Liver (tissue), 9 donors: ENCODE measurements around the gene IL2RA. TPM values are rescaled to one million over a fixed set of nuclear protein-coding genes. Genes with fewer than 3 reads are reported as not detected.

Experiments used
- DNase-seq: peaks from one replicate; pipeline ENCODE4 v3.0.0-alpha.2; 2017; ENCODE audit warnings: low spot score
- H3K27ac ChIP-seq, 2 donors: one replicate each; pipeline ENCODE4 v1.7.0; 2013; ENCODE audit warnings: inconsistent platforms in 2 of 2, low read length in 2 of 2, control low read depth in 1 of 2, low read depth in 1 of 2, mild to moderate bottlenecking in 1 of 2
- H3K27me3 ChIP-seq, 4 donors: one replicate each; pipeline versions ENCODE4 v1.6.1 to v1.7.0; 2013; ENCODE audit warnings: low read length in 3 of 4, inconsistent platforms in 1 of 4, mild to moderate bottlenecking in 1 of 4, moderate library complexity in 1 of 4; ENCODE audit not compliant: control insufficient read depth in 4 of 4, insufficient read depth in 4 of 4
- H3K36me3 ChIP-seq, 4 donors: one replicate each; pipeline versions ENCODE4 v1.6.1 to v1.7.0; 2013; ENCODE audit warnings: low read length in 3 of 4, mild to moderate bottlenecking in 3 of 4, low read depth in 1 of 4, moderate library complexity in 1 of 4; ENCODE audit not compliant: control insufficient read depth in 4 of 4, insufficient read depth in 3 of 4
- H3K4me1 ChIP-seq, 4 donors: one replicate each; pipeline versions ENCODE4 v1.6.1 to v1.7.0; 2013; ENCODE audit warnings: low read length in 3 of 4, mild to moderate bottlenecking in 3 of 4, moderate library complexity in 1 of 4; ENCODE audit not compliant: control insufficient read depth in 4 of 4, insufficient read depth in 4 of 4
- H3K4me3 ChIP-seq, 3 donors: one replicate each; pipeline versions ENCODE4 v1.6.1 to v1.7.0; 2013; ENCODE audit warnings: low read length in 3 of 3, control low read depth in 1 of 3, low read depth in 1 of 3, mild to moderate bottlenecking in 1 of 3
- H3K9ac ChIP-seq, 2 donors: one replicate each; pipeline ENCODE4 v1.7.0; 2013; ENCODE audit warnings: low read length in 2 of 2, mild to moderate bottlenecking in 2 of 2, moderate library complexity in 2 of 2, control low read depth in 1 of 2, low read depth in 1 of 2
- H3K9me3 ChIP-seq, 4 donors: one replicate each; pipeline versions ENCODE4 v1.6.1 to v1.7.0; 2013; ENCODE audit warnings: low read length in 3 of 4; ENCODE audit not compliant: control insufficient read depth in 4 of 4
- GABPA ChIP-seq, 2 donors: IDR thresholded peaks in 1 of 2; conservative IDR thresholded peaks in 1 of 2; 2 replicates each; pipeline ENCODE4 v1.6.1; 2016; ENCODE audit warnings: antibody characterized with exemption in 2 of 2, mild to moderate bottlenecking in 1 of 2, moderate library complexity in 1 of 2
- HNF4A ChIP-seq, 2 donors: conservative IDR thresholded peaks; 2 replicates each; pipeline ENCODE4 v1.6.1; 2016; ENCODE audit warnings: antibody characterized with exemption in 2 of 2, mild to moderate bottlenecking in 2 of 2
- HNF4G ChIP-seq: IDR thresholded peaks from 2 replicates; pipeline ENCODE4 v1.6.1; 2016; ENCODE audit warnings: antibody characterized with exemption
- JUND ChIP-seq, 2 donors: IDR thresholded peaks; 2 replicates each; pipeline ENCODE4 v1.6.1; 2016; ENCODE audit warnings: antibody characterized with exemption in 2 of 2
- MAX ChIP-seq: IDR thresholded peaks from 2 replicates; pipeline ENCODE4 v1.6.1; 2016; ENCODE audit warnings: antibody characterized with exemption
- NR2F2 ChIP-seq: IDR thresholded peaks from 2 replicates; pipeline ENCODE4 v1.6.1; 2016; ENCODE audit warnings: antibody characterized with exemption
- RAD21 ChIP-seq, 2 donors: IDR thresholded peaks; 2 replicates each; pipeline ENCODE4 v1.6.1; 2016; ENCODE audit warnings: antibody characterized with exemption in 2 of 2, mild to moderate bottlenecking in 2 of 2
- REST ChIP-seq: IDR thresholded peaks from 2 replicates; pipeline ENCODE4 v1.6.1; 2016; ENCODE audit warnings: antibody characterized with exemption, mild to moderate bottlenecking
- RXRA ChIP-seq, 2 donors: IDR thresholded peaks; 2 replicates each; pipeline ENCODE4 v1.6.1; 2017 to 2018; ENCODE audit warnings: antibody characterized with exemption in 2 of 2, mild to moderate bottlenecking in 1 of 2
- SP1 ChIP-seq: IDR thresholded peaks from 2 replicates; pipeline ENCODE4 v1.6.1; 2018; ENCODE audit warnings: antibody characterized with exemption, mild to moderate bottlenecking
- TAF1 ChIP-seq: conservative IDR thresholded peaks from 2 replicates; pipeline ENCODE4 v1.6.1; 2016; ENCODE audit warnings: antibody characterized with exemption, mild to moderate bottlenecking
- WGBS: extraction: QIAGEN DNeasy Blood & Tissue Kit; methylation state at CpG from one replicate; pipeline ENCODE4 v1.1.7; 2013; 5-methylcytosine and 5-hydroxymethylcytosine counted together
- polyA plus RNA-seq, 2 donors: library from polyadenylated mRNA; stranded (reverse) in 1 of 2; unstranded in 1 of 2; fragments of 200-250 nt in 1 of 2; fragments of >200 nt in 1 of 2; fragmentation: Nextera tagmentation in 1 of 2; extraction: Ambion mirVana in 1 of 2; gene quantifications; one replicate each; pipeline versions ENCODE4 v1.2.1 to v1.2.3, GENCODE V29; 2013 to 2015
- total RNA-seq, 2 donors: library from RNA; depleted of rRNA; stranded (reverse); fragments of >200 nt; gene quantifications; one replicate each; pipeline ENCODE4 v1.2.3, GENCODE V29; 2014
- TF ChIP-seq, protein P1 (sequence below): IDR thresholded peaks from 2 replicates; pipeline ENCODE4 v1.6.1; 2016; ENCODE audit warnings: antibody characterized with exemption
- donor health status: healthy.
- donor health status: healthy.
- donor health status: healthy.
- donor health status: healthy.
- donor health status: healthy.

Gene IL2RA
- total and polyA plus RNA-seq, 4 donors: 0.46 to 1.6 TPM; not detected in 2

DNA sequence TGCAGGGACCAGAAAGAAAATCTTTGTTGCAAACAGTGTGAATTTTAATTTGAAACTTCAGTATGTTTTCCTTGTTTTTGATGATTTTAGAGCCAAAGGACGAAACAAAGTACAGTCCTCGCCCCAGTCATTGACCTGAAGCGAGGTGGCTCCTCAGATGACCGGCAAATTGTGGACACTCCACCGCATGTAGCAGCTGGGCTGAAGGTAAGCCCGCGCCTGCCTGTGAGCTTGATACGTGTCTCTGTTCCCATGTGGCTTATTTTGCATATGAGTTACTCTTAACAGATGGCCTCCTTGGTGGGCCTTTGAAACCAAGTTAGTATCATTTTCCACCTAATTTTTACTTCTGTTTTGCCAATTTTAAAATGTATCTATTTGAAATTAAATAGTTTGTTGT lies 39.0 kb upstream of the IL2RA start (continued):
- TF ChIP-seq GABPA (IDR thresholded peaks at IDR 0.05 in 1 of 2, conservative IDR thresholded peaks at IDR 0.05 in 1 of 2) (no peak), JUND (IDR thresholded peaks at IDR 0.05) (no peak), RXRA (IDR thresholded peaks at IDR 0.05) (peak; percentile 88 to 93)
- TF ChIP-seq, protein P1, sequence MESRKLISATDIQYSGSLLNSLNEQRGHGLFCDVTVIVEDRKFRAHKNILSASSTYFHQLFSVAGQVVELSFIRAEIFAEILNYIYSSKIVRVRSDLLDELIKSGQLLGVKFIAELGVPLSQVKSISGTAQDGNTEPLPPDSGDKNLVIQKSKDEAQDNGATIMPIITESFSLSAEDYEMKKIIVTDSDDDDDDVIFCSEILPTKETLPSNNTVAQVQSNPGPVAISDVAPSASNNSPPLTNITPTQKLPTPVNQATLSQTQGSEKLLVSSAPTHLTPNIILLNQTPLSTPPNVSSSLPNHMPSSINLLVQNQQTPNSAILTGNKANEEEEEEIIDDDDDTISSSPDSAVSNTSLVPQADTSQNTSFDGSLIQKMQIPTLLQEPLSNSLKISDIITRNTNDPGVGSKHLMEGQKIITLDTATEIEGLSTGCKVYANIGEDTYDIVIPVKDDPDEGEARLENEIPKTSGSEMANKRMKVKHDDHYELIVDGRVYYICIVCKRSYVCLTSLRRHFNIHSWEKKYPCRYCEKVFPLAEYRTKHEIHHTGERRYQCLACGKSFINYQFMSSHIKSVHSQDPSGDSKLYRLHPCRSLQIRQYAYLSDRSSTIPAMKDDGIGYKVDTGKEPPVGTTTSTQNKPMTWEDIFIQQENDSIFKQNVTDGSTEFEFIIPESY: no peak

- no peaks in the 10 kb centered on the region for H3K27me3 ChIP-seq
- no peaks in the 10 kb centered on the region for H3K9me3 ChIP-seq
- 76% methylated on average over 1 of the region's 1 CpG for WGBS
- no peak overlapping the region for H3K9ac ChIP-seq
- H3K4me1 ChIP-seq: peaks cover 0 to 20% (median 13%) of the 10 kb centered on the region in 4 donors
- H3K27ac ChIP-seq: peak overlapping the region; percentile 10 to 22
- TF ChIP-seq GABPA (IDR thresholded peaks at IDR 0.05 in 1 of 2, conservative IDR thresholded peaks at IDR 0.05 in 1 of 2): no peak
- TF ChIP-seq HNF4A (conservative IDR thresholded peaks at IDR 0.05): no peak
- no peak for TF ChIP-seq NR2F2
- no peak for TF ChIP-seq RXRA (IDR thresholded peaks at IDR 0.05)
- no peak for TF ChIP-seq HNF4G
- TF ChIP-seq REST: no peak
- TF ChIP-seq MAX: no peak
- peaks cover 3 to 10% (median 7%) of the 10 kb centered on the region in 4 donors for H3K36me3 ChIP-seq
- H3K4me3 ChIP-seq: no peak overlapping the region
- no peak for DNase-seq
Measured at GRCh38 chr10:6100370-6100769, 38.2 kb upstream of the IL2RA start.

DNA sequence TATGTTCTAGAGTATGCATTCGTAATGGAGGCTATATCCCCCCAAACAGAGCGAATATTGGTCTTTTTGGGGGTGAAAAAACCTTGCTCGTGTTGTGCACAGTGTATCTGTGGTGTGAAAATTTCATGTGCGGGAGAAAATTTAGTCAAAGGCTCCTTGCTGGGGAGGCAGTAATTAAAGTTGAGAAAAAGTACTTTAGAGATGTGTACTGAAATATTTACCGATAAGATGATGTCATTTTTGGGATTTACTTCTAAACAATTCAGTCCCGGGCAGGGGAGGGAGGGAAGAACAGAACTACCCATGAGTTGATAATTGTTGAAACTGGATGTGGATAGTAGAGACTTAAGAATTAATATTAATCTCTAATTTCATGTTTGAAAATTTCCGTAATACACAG lies 36.0 kb upstream of the IL2RA start:
- H3K27me3 ChIP-seq: no peaks in the 10 kb centered on the region
- no peak for TF ChIP-seq REST
- no peak for TF ChIP-seq JUND (IDR thresholded peaks at IDR 0.05)
- no peak for TF ChIP-seq TAF1
- no peak for TF ChIP-seq SP1
- TF ChIP-seq RAD21 (IDR thresholded peaks at IDR 0.05): no peak
- peaks cover 2 to 28% (median 22%) of the 10 kb centered on the region in 4 donors for H3K4me1 ChIP-seq
- no peak overlapping the region for H3K4me3 ChIP-seq
- no peak overlapping the region for H3K27ac ChIP-seq
- H3K9me3 ChIP-seq: no peaks in the 10 kb centered on the region
- WGBS: 96% methylated on average over 7 of the region's 7 CpGs
- no peak for DNase-seq
- no peak overlapping the region for H3K9ac ChIP-seq
- H3K36me3 ChIP-seq: peaks cover 3 to 8% (median 7%) of the 10 kb centered on the region in 4 donors
